GM19395 (cell line): Measurements from ENCODE around the gene SRSF2.
"Not testable (repeated sequence)": the region's sequence is repeated elsewhere in the genome, so short reads cannot be mapped to it uniquely, and the experiment has no call there.

Source experiments
- ATAC-seq: cut with Tn5 transposase; IDR thresholded peaks from one replicate; pipeline ENCODE4 v1.9.1; 2021; ENCODE audit warnings: mild to moderate bottlenecking, moderate library complexity; ENCODE audit not compliant: unreplicated experiment

SRSF2 gene

GRCh38 chr17:76722279-76722678 lies 14.9 kb downstream of the SRSF2 start:
- ATAC-seq: no peak

GRCh38 chr17:76721463-76721862 lies 15.7 kb downstream of the SRSF2 start:
- ATAC-seq: no peak

GRCh38 chr17:76720941-76721340 lies 16.2 kb downstream of the SRSF2 start:
- ATAC-seq: no peak

GRCh38 chr17:76720211-76720610 lies 16.9 kb downstream of the SRSF2 start:
- ATAC-seq: no peak

- ATAC-seq: no peak
Observed at GRCh38 chr17:76718516-76718915, 18.6 kb downstream of the SRSF2 start.

GRCh38 chr17:76716839-76717215 lies 20.3 kb downstream of the SRSF2 start:
- no peak for ATAC-seq

GRCh38 chr17:76716146-76716838 lies 20.8 kb downstream of the SRSF2 start:
- no peak for ATAC-seq

- no peak for ATAC-seq
Observed at GRCh38 chr17:76715496-76715830, 21.7 kb downstream of the SRSF2 start.

- no peak for ATAC-seq
Observed at GRCh38 chr17:76714822-76715495, 22.2 kb downstream of the SRSF2 start.

GRCh38 chr17:76714336-76714735 lies 22.8 kb downstream of the SRSF2 start:
- ATAC-seq: no peak

GRCh38 chr17:76713765-76714164 lies 23.4 kb downstream of the SRSF2 start:
- ATAC-seq: no peak

- ATAC-seq: not testable (repeated sequence)
Observed at GRCh38 chr17:76712321-76712720, 24.8 kb downstream of the SRSF2 start.

GRCh38 chr17:76710863-76711611 lies 26.1 kb downstream of the SRSF2 start, which contains the start of gene MXRA7:
Gene MXRA7, minus strand, starts transcription at chr17:76710965. Its CDS starts 19 bp downstream, at chr17:76710946.
- no peak for ATAC-seq

- not testable (repeated sequence) for ATAC-seq
Observed at GRCh38 chr17:76709951-76710862, 26.9 kb downstream of the SRSF2 start.

GRCh38 chr17:76709077-76709950 lies 27.8 kb downstream of the SRSF2 start:
- ATAC-seq: no peak

GRCh38 chr17:76707985-76708807 lies 28.9 kb downstream of the SRSF2 start:
- no peak for ATAC-seq

- no peak for ATAC-seq
Observed at GRCh38 chr17:76706817-76707216, 30.3 kb downstream of the SRSF2 start.

- ATAC-seq: no peak
Observed at GRCh38 chr17:76704805-76705204, 32.3 kb downstream of the SRSF2 start.
